Measurements from ENCODE around the gene PRKN.

Gene PRKN

DNA sequence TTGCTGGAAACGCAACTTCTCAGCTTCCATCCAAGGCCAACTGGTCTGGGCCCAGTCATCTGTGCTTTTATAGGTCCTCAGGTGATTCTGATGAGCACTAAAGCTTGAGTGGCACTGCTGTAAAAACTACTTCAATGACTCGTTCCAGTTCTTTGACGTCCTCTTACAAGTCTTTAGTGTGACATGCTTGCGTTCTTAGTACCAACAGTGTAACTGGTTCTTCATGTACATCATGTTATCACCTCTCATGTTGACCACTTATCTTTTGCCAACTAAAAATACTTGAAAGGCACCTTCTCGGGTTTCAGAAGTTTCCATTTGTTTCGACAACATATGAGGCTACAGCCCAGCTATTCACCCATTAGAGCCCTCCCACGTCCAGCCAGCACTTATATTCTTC is 468.9 kb downstream of the PRKN start:
- no peaks in the 10 kb centered on the region for H3K4me1 ChIP-seq (ENCODE audit: insufficient read depth, low read length)
- no peaks in the 10 kb centered on the region for H3K27me3 ChIP-seq (ENCODE audit: control insufficient read depth in 1 of 2, insufficient read depth in 2 of 2, low read length in 2 of 2)
- H3K9me3 ChIP-seq (ENCODE audit: low read length), result no peaks in the 10 kb centered on the region
- H3K27ac ChIP-seq (ENCODE audit: low read depth, low read length), result no peak overlapping the region
- no peaks in the 10 kb centered on the region for H3K36me3 ChIP-seq (ENCODE audit: insufficient read depth, low read length)
- H3K9ac ChIP-seq (ENCODE audit: low read length), result no peak overlapping the region
- no peak overlapping the region for H3K4me3 ChIP-seq (ENCODE audit: low read depth in 1 of 2, low read length in 2 of 2)

DNA sequence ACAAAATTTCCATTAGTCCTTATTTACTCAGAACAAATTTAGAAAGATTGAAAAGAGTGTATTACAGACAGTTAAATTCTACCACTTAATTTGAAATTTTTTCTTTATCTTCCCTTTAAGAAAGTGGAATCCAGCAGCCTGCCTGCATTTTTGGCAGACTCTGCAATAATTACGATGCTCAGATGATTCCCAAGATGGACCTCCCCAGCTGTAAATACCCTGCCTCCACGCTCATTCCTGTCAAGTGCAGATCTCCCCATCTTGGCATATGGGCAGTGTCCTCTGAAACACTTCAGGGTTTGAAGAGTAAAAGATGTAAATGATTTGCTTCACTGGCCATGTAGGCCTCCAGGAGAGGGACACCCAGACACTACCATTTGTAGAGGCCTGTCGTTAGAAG is 471.2 kb downstream of the PRKN start:
- Histone ChIP-seq H3K9ac (ENCODE audit: low read length) (no peak overlapping the region), H3K36me3 (ENCODE audit: insufficient read depth, low read length) (no peaks in the 10 kb centered on the region), H3K27me3 (ENCODE audit: control insufficient read depth in 1 of 2, insufficient read depth in 2 of 2, low read length in 2 of 2) (no peaks in the 10 kb centered on the region), H3K4me3 (ENCODE audit: low read depth in 1 of 2, low read length in 2 of 2) (no peak overlapping the region), H3K27ac (ENCODE audit: low read depth, low read length) (no peak overlapping the region), H3K4me1 (ENCODE audit: insufficient read depth, low read length) (no peaks in the 10 kb centered on the region), H3K9me3 (ENCODE audit: low read length) (no peaks in the 10 kb centered on the region)

DNA sequence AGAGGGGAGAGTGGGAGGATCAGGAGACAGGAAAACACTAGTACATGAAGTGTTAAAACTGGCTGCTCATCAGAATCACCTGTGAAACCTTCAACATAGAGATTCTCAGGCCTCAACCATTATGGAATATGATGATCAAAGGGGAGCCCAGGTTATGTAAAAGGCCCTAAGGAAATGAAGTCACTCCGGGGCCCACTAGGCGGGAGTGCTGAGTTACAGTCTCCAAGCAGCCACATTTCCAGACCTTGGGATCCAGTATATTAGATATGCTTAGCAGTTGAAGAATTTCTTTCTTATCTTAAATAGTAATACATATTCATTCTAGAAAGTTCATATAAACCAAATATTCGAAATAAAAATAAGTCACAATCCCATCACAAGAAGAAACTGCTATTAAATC is 476.3 kb downstream of the PRKN start:
- no peak overlapping the region for H3K27ac ChIP-seq (ENCODE audit: low read depth, low read length)
- no peaks in the 10 kb centered on the region for H3K36me3 ChIP-seq (ENCODE audit: insufficient read depth, low read length)
- no peaks in the 10 kb centered on the region for H3K4me1 ChIP-seq (ENCODE audit: insufficient read depth, low read length)
- no peaks in the 10 kb centered on the region for H3K9me3 ChIP-seq (ENCODE audit: low read length)
- no peak overlapping the region for H3K4me3 ChIP-seq (ENCODE audit: low read depth in 1 of 2, low read length in 2 of 2)
- H3K27me3 ChIP-seq (ENCODE audit: control insufficient read depth in 1 of 2, insufficient read depth in 2 of 2, low read length in 2 of 2), result no peaks in the 10 kb centered on the region
- no peak overlapping the region for H3K9ac ChIP-seq (ENCODE audit: low read length)

DNA sequence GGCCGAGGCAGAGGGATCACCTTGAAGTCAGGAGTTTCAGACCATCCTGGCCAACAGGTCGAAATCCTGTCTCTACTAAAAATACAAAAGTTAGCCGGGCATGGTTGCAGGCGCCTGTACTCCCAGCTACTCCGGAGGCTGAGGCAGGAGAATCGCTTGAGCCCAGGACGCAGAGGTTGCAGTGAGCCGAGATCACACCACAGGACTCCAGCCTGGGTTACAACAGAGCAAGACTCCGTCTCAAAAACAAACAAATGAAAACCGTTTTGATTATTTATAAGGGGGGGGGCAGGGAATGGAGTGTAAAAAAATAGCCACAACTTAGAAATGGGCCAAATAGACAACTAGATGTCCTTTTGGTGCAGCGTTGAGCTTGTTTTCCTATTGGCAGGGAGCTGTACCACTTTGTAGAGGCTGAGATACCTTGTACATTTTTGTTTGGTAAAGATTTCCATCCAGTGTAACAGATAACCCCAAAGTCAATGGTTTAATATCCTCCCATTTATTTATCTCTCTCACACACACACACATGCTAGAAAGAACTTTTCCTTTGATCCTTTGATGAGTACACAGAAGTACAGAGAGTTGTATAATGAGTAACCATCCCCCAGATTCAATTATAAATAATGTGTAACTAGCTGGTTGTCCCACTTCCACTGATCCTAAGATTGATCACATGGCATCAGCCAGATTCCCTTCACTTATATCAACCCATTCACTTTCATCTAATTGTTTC is 477.5 kb downstream of the PRKN start:
- Histone ChIP-seq H3K36me3 (ENCODE audit: insufficient read depth, low read length) (no peaks in the 10 kb centered on the region), H3K9ac (ENCODE audit: low read length) (no peak overlapping the region), H3K4me1 (ENCODE audit: insufficient read depth, low read length) (no peaks in the 10 kb centered on the region), H3K4me3 (ENCODE audit: low read depth in 1 of 2, low read length in 2 of 2) (no peak overlapping the region), H3K27ac (ENCODE audit: low read depth, low read length) (no peak overlapping the region), H3K9me3 (ENCODE audit: low read length) (no peaks in the 10 kb centered on the region), H3K27me3 (ENCODE audit: control insufficient read depth in 1 of 2, insufficient read depth in 2 of 2, low read length in 2 of 2) (no peaks in the 10 kb centered on the region)

DNA sequence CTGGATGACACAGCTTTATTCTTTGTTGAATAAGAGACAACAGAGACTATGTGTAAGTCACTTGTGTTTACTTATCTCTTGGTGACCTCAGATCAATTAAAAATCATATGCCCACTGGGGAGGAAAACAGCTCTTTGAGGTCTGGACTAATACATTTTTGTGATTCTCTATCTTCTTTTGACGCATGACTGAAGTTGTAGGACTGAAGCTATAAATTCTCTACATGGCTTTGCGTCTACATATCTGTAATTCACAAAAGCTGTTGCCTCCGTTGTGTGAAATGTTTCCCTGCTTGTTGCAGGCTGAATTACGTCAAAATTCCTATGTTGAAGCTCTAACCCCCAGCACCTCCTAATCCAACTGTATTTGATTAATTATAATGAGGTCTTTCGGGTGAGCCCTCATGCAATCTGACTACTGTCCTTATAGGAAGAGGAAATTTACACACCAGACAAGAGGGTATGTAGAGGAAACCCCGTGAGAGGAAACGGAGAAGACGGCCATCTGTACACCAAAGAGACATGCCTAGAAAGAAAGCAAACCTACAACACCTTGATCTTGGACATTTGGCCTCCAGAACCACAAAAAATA is 481.6 kb downstream of the PRKN start:
- Histone ChIP-seq H3K9me3 (ENCODE audit: low read length) (no peaks in the 10 kb centered on the region), H3K27me3 (ENCODE audit: control insufficient read depth in 1 of 2, insufficient read depth in 2 of 2, low read length in 2 of 2) (no peaks in the 10 kb centered on the region), H3K4me3 (ENCODE audit: low read depth in 1 of 2, low read length in 2 of 2) (no peak overlapping the region), H3K27ac (ENCODE audit: low read depth, low read length) (no peak overlapping the region), H3K36me3 (ENCODE audit: insufficient read depth, low read length) (no peaks in the 10 kb centered on the region), H3K9ac (ENCODE audit: low read length) (no peak overlapping the region), H3K4me1 (ENCODE audit: insufficient read depth, low read length) (no peaks in the 10 kb centered on the region)

DNA sequence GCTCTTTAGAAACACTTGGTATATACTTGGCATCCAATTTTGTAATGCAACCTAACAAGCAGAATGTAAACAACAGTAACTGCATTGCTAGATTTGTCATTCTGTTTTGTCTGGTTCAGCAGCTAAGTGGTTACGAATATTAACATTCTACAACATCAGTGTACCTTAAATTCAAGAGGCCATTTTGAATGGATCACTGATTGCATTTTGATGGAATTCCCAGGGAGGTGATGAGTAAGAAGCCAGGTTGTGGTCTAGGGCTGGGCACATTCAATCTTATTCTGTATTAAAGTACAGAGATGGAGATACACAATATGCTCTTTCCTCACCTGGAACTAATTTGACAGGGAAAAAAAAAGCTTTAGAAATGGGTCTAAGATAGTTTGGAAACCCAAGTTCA is 483.5 kb downstream of the PRKN start:
- H3K9me3 ChIP-seq (ENCODE audit: low read length), result no peaks in the 10 kb centered on the region
- no peak overlapping the region for H3K27ac ChIP-seq (ENCODE audit: low read depth, low read length)
- H3K36me3 ChIP-seq (ENCODE audit: insufficient read depth, low read length), result no peaks in the 10 kb centered on the region
- no peak overlapping the region for H3K4me3 ChIP-seq (ENCODE audit: low read depth in 1 of 2, low read length in 2 of 2)
- no peaks in the 10 kb centered on the region for H3K4me1 ChIP-seq (ENCODE audit: insufficient read depth, low read length)
- H3K27me3 ChIP-seq (ENCODE audit: control insufficient read depth in 1 of 2, insufficient read depth in 2 of 2, low read length in 2 of 2), result no peaks in the 10 kb centered on the region
- H3K9ac ChIP-seq (ENCODE audit: low read length), result no peak overlapping the region

DNA sequence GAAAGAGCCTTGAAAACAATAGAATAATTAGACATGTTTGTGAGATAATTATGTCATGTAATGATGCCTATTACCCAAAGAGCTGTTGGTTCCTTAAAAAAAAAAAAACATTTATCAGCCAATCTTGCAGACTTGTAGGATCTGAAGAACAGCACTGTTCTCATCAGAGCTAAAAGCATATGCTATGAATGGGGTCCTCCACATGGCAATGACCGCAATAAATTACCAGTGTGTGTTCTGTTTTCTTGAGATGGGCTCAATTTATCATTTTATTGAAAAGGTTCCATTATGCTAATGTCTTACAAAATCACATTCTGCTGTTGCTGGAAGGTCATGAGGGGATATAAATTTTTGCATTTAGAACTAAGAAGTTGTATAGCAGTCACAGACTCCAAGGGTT is 484.7 kb downstream of the PRKN start:
- H3K9me3 ChIP-seq (ENCODE audit: low read length), result no peaks in the 10 kb centered on the region
- H3K4me3 ChIP-seq (ENCODE audit: low read depth in 1 of 2, low read length in 2 of 2), result no peak overlapping the region
- no peaks in the 10 kb centered on the region for H3K36me3 ChIP-seq (ENCODE audit: insufficient read depth, low read length)
- no peak overlapping the region for H3K9ac ChIP-seq (ENCODE audit: low read length)
- no peaks in the 10 kb centered on the region for H3K27me3 ChIP-seq (ENCODE audit: control insufficient read depth in 1 of 2, insufficient read depth in 2 of 2, low read length in 2 of 2)
- H3K27ac ChIP-seq (ENCODE audit: low read depth, low read length), result no peak overlapping the region
- no peaks in the 10 kb centered on the region for H3K4me1 ChIP-seq (ENCODE audit: insufficient read depth, low read length)

DNA sequence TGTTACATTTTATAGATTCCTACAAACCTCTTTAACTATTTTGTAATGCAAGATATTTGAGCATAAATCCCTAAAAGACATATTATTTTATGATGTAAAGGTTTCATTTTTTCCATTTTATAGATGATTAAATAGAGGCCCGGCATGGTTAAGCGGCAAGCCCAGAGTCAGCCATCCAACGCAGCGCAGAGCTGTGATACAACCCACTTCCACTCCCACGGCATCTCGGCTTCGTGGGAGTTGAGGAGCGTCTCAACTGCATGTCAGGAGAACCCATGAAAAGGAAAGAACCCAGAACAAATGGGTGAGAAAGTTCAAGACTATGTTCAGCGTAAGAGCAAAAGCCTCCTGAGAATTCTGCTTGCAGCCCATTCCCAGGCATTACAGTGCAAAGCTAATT is 488.2 kb downstream of the PRKN start:
- H3K9me3 ChIP-seq (ENCODE audit: low read length), result no peaks in the 10 kb centered on the region
- H3K36me3 ChIP-seq (ENCODE audit: insufficient read depth, low read length), result no peaks in the 10 kb centered on the region
- H3K4me1 ChIP-seq (ENCODE audit: insufficient read depth, low read length), result no peaks in the 10 kb centered on the region
- no peak overlapping the region for H3K4me3 ChIP-seq (ENCODE audit: low read depth in 1 of 2, low read length in 2 of 2)
- no peak overlapping the region for H3K27ac ChIP-seq (ENCODE audit: low read depth, low read length)
- no peak overlapping the region for H3K9ac ChIP-seq (ENCODE audit: low read length)
- H3K27me3 ChIP-seq (ENCODE audit: control insufficient read depth in 1 of 2, insufficient read depth in 2 of 2, low read length in 2 of 2), result no peaks in the 10 kb centered on the region

DNA sequence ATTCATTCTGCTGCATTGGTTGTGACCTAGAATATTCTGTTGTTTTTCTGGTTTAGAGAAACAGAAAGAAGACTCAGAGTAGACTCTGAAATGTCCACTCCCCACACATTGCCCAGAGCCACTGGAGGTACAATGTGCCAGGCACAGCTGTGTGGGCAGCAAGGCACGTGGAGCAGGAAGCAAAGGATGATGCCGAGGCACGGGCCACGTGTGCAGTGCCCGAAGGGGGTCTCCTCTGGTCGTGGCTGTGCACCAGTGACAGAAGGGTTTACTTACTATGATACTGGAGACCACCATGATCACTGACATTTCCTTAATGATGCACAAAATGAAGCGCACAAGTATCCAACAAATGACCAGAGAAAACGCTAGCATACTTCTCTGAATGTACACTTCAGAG is 488.9 kb downstream of the PRKN start:
- H3K9me3 ChIP-seq (ENCODE audit: low read length), result no peaks in the 10 kb centered on the region
- no peak overlapping the region for H3K9ac ChIP-seq (ENCODE audit: low read length)
- H3K4me1 ChIP-seq (ENCODE audit: insufficient read depth, low read length), result no peaks in the 10 kb centered on the region
- no peak overlapping the region for H3K27ac ChIP-seq (ENCODE audit: low read depth, low read length)
- no peak overlapping the region for H3K4me3 ChIP-seq (ENCODE audit: low read depth in 1 of 2, low read length in 2 of 2)
- no peaks in the 10 kb centered on the region for H3K27me3 ChIP-seq (ENCODE audit: control insufficient read depth in 1 of 2, insufficient read depth in 2 of 2, low read length in 2 of 2)
- H3K36me3 ChIP-seq (ENCODE audit: insufficient read depth, low read length), result no peaks in the 10 kb centered on the region

DNA sequence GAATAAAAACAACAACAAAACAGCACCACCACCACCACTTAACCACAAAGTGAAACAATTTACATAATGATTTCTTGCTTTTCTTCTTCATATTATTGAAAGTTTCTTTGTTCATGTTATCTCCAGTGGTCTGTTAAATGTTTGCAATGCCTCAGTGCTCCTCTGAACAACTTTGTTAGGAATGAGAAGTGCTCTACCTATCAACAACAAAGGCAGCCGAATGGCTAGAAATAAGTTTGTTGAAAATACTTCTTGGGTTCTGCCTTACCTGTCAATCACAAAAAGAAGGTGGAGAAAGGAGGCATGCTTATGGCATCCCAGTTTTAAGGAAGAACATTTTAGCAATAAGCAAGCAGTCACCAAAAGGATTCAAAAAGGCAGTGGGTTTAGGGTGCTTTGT is 490.2 kb downstream of the PRKN start:
- no peaks in the 10 kb centered on the region for H3K27me3 ChIP-seq (ENCODE audit: control insufficient read depth in 1 of 2, insufficient read depth in 2 of 2, low read length in 2 of 2)
- H3K4me3 ChIP-seq (ENCODE audit: low read depth in 1 of 2, low read length in 2 of 2), result no peak overlapping the region
- H3K36me3 ChIP-seq (ENCODE audit: insufficient read depth, low read length), result no peaks in the 10 kb centered on the region
- no peaks in the 10 kb centered on the region for H3K4me1 ChIP-seq (ENCODE audit: insufficient read depth, low read length)
- H3K9ac ChIP-seq (ENCODE audit: low read length), result no peak overlapping the region
- H3K9me3 ChIP-seq (ENCODE audit: low read length), result no peaks in the 10 kb centered on the region
- no peak overlapping the region for H3K27ac ChIP-seq (ENCODE audit: low read depth, low read length)

DNA sequence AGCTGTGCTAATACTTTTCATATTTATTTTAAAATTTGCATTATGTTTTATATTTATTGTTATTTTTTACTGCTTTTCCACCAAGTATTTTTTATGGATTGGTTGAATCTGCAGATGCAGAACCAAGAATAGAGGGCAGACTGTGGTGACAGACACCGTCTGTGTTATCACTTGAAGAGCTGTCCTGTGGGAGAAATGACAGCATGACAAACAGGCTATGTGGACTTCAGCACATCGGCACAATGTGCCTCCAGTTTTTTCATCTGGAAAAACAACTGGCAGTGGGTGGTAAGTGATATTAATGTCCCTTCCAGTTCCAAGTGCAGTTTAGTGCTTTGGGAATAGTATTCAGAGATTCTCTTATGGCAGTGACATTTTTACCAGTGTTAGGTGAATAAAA is 492.9 kb downstream of the PRKN start:
- H3K9me3 ChIP-seq (ENCODE audit: low read length), result no peaks in the 10 kb centered on the region
- no peak overlapping the region for H3K27ac ChIP-seq (ENCODE audit: low read depth, low read length)
- H3K4me1 ChIP-seq (ENCODE audit: insufficient read depth, low read length), result peaks cover 10% of the 10 kb centered on the region
- no peaks in the 10 kb centered on the region for H3K36me3 ChIP-seq (ENCODE audit: insufficient read depth, low read length)
- no peak overlapping the region for H3K9ac ChIP-seq (ENCODE audit: low read length)
- no peaks in the 10 kb centered on the region for H3K27me3 ChIP-seq (ENCODE audit: control insufficient read depth in 1 of 2, insufficient read depth in 2 of 2, low read length in 2 of 2)
- no peak overlapping the region for H3K4me3 ChIP-seq (ENCODE audit: low read depth in 1 of 2, low read length in 2 of 2)

DNA sequence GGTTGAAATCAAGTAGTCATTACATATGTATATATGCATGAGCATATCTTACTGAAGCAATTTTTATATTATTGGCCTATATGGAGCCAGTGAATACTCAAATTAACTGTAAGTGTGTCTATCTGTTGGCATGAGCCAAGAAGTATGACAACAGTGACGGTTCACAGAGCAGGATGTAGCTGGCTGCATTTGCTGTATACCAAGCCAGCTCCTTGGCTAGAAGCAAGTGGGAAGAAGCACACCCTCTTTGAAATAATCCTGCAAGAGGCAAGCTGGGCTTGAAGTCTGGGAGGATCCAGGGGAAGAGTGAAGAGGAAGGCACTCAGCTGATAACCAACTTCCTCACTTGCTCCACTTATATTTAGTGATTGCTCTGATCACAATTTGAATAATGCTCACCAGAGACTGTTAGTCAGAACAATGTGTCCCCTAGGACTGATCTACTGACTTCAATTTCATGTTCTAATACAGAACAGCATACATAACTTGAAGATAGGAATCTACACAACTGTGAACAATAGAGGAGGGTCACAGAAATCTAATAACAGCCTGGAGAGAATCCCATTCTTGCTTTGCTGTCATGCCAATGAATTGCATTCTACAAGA is 497.3 kb downstream of the PRKN start:
- Histone ChIP-seq H3K27ac (ENCODE audit: low read depth, low read length) (no peak overlapping the region), H3K4me1 (ENCODE audit: insufficient read depth, low read length) (peaks cover 10% of the 10 kb centered on the region), H3K4me3 (ENCODE audit: low read depth in 1 of 2, low read length in 2 of 2) (no peak overlapping the region), H3K9me3 (ENCODE audit: low read length) (no peaks in the 10 kb centered on the region), H3K36me3 (ENCODE audit: insufficient read depth, low read length) (no peaks in the 10 kb centered on the region), H3K9ac (ENCODE audit: low read length) (no peak overlapping the region), H3K27me3 (ENCODE audit: control insufficient read depth in 1 of 2, insufficient read depth in 2 of 2, low read length in 2 of 2) (no peaks in the 10 kb centered on the region)
